HEK293 (cell line): Measurements from ENCODE around the gene IL4I1.

Experiments
- FEZF1 ChIP-seq: fragments of 450-650 bp; formaldehyde crosslinking; IDR thresholded peaks from 2 replicates; pipeline ENCODE4 v1.5.1; 2016; ENCODE audit warnings: missing biosample characterization, missing genetic modification characterization
- GFI1B ChIP-seq: fragments of 450-650 bp; formaldehyde crosslinking; IDR thresholded peaks from 2 replicates; pipeline ENCODE4 v1.5.1; 2016; ENCODE audit warnings: missing biosample characterization, missing genetic modification characterization
- GLI2 ChIP-seq: fragments of 450-650 bp; formaldehyde crosslinking; IDR thresholded peaks from 2 replicates; pipeline ENCODE4; 2017; ENCODE audit warnings: missing biosample characterization, missing genetic modification characterization, low read depth, borderline replicate concordance
- MZF1 ChIP-seq: fragments of 450-650 bp; formaldehyde crosslinking; IDR thresholded peaks from 2 replicates; pipeline ENCODE4 v1.5.1; 2017; ENCODE audit warnings: missing biosample characterization, missing genetic modification characterization, borderline replicate concordance
- RBAK ChIP-seq: fragments of 450-650 bp; formaldehyde crosslinking; IDR thresholded peaks from 2 replicates; pipeline ENCODE4 v1.5.1; 2016; ENCODE audit warnings: missing biosample characterization, missing genetic modification characterization
- SP3 ChIP-seq: fragments of 450-650 bp; formaldehyde crosslinking; IDR thresholded peaks from 2 replicates; pipeline ENCODE4 v1.5.1; 2016; ENCODE audit warnings: missing biosample characterization, missing genetic modification characterization
- YY1 ChIP-seq: fragments of 450-650 bp; formaldehyde crosslinking; IDR thresholded peaks from 2 replicates; pipeline ENCODE4 v1.5.1; 2018; ENCODE audit warnings: missing biosample characterization, missing genetic modification characterization
- YY2 ChIP-seq: fragments of 450-650 bp; formaldehyde crosslinking; IDR thresholded peaks from 2 replicates; pipeline ENCODE4 v1.5.1; 2016; ENCODE audit warnings: missing biosample characterization, missing genetic modification characterization
- ZBTB17 ChIP-seq: fragments of 450-650 bp; formaldehyde crosslinking; IDR thresholded peaks from 2 replicates; pipeline ENCODE4 v1.5.1; 2016; ENCODE audit warnings: missing biosample characterization, missing genetic modification characterization
- ZBTB8A ChIP-seq: fragments of 450-650 bp; formaldehyde crosslinking; IDR thresholded peaks from 2 replicates; pipeline ENCODE4 v1.5.1; 2016; ENCODE audit warnings: missing biosample characterization, missing genetic modification characterization
- ZFP37 ChIP-seq: fragments of 450-650 bp; formaldehyde crosslinking; IDR thresholded peaks from 2 replicates; pipeline ENCODE4 v1.5.1; 2016; ENCODE audit warnings: missing biosample characterization, missing genetic modification characterization
- ZNF132 ChIP-seq: fragments of 450-650 bp; formaldehyde crosslinking; IDR thresholded peaks from 2 replicates; pipeline ENCODE4 v1.5.1; 2017; ENCODE audit warnings: missing biosample characterization, missing genetic modification characterization, borderline replicate concordance
- ZNF133 ChIP-seq: fragments of 450-650 bp; formaldehyde crosslinking; IDR thresholded peaks from 2 replicates; pipeline ENCODE4 v1.5.1; 2016; ENCODE audit warnings: missing biosample characterization, missing genetic modification characterization
- ZNF174 ChIP-seq: fragments of 450-650 bp; formaldehyde crosslinking; IDR thresholded peaks from 2 replicates; pipeline ENCODE4 v1.5.0; 2017; ENCODE audit warnings: missing biosample characterization, mild to moderate bottlenecking, missing genetic modification characterization
- ZNF184 ChIP-seq: fragments of 450-650 bp; IDR thresholded peaks from 2 replicates; pipeline ENCODE4 v1.5.1; 2018; ENCODE audit warnings: missing biosample characterization, mild to moderate bottlenecking, missing genetic modification characterization
- ZNF214 ChIP-seq: fragments of 450-650 bp; formaldehyde crosslinking; IDR thresholded peaks from 2 replicates; pipeline ENCODE4 v1.5.1; 2017; ENCODE audit warnings: missing biosample characterization, mild to moderate bottlenecking, missing genetic modification characterization, borderline replicate concordance
- ZNF223 ChIP-seq: fragments of 450-650 bp; formaldehyde crosslinking; IDR thresholded peaks from 2 replicates; pipeline ENCODE4 v1.5.1; 2016; ENCODE audit warnings: missing biosample characterization, missing genetic modification characterization
- ZNF23 ChIP-seq: fragments of 450-650 bp; formaldehyde crosslinking; IDR thresholded peaks from 2 replicates; pipeline ENCODE4 v1.5.1; 2016; ENCODE audit warnings: missing biosample characterization, missing genetic modification characterization, borderline replicate concordance
- ZNF248 ChIP-seq: fragments of 450-650 bp; formaldehyde crosslinking; IDR thresholded peaks from 2 replicates; pipeline ENCODE4 v1.5.1; 2017; ENCODE audit warnings: missing biosample characterization, missing genetic modification characterization
- ZNF302 ChIP-seq: fragments of 450-650 bp; formaldehyde crosslinking; IDR thresholded peaks from 2 replicates; pipeline ENCODE4 v1.5.1; 2016; ENCODE audit warnings: missing biosample characterization, missing genetic modification characterization, low read depth
- ZNF335 ChIP-seq: fragments of 450-650 bp; formaldehyde crosslinking; conservative IDR thresholded peaks from 2 replicates; pipeline ENCODE4 v1.5.1; 2016; ENCODE audit warnings: missing biosample characterization, missing genetic modification characterization
- ZNF350 ChIP-seq: fragments of 450-650 bp; formaldehyde crosslinking; IDR thresholded peaks from 2 replicates; pipeline ENCODE4 v1.5.0; 2017; ENCODE audit warnings: missing biosample characterization, mild to moderate bottlenecking, missing genetic modification characterization
- ZNF366 ChIP-seq: fragments of 450-650 bp; formaldehyde crosslinking; conservative IDR thresholded peaks from 2 replicates; pipeline ENCODE4 v1.5.1; 2016; ENCODE audit warnings: missing biosample characterization, missing genetic modification characterization
- ZNF433 ChIP-seq: fragments of 450-650 bp; formaldehyde crosslinking; IDR thresholded peaks from 2 replicates; pipeline ENCODE4 v1.5.1; 2016; ENCODE audit warnings: missing biosample characterization, missing genetic modification characterization, low read depth
- ZNF473 ChIP-seq: fragments of 450-650 bp; formaldehyde crosslinking; IDR thresholded peaks from 2 replicates; pipeline ENCODE4 v1.5.1; 2017; ENCODE audit warnings: missing biosample characterization, missing genetic modification characterization
- ZNF48 ChIP-seq: fragments of 450-650 bp; formaldehyde crosslinking; IDR thresholded peaks from 2 replicates; pipeline ENCODE4 v1.5.1; 2016; ENCODE audit warnings: missing biosample characterization, missing genetic modification characterization
- ZNF501 ChIP-seq: fragments of 450-650 bp; formaldehyde crosslinking; IDR thresholded peaks from 2 replicates; pipeline ENCODE4 v1.5.1; 2016; ENCODE audit warnings: missing biosample characterization, missing genetic modification characterization
- ZNF521 ChIP-seq: fragments of 450-650 bp; formaldehyde crosslinking; IDR thresholded peaks from 2 replicates; pipeline ENCODE4 v1.5.1; 2017; ENCODE audit warnings: missing biosample characterization, mild to moderate bottlenecking, missing genetic modification characterization
- ZNF596 ChIP-seq: fragments of 450-650 bp; IDR thresholded peaks from 2 replicates; pipeline ENCODE4 v1.5.0; 2018; ENCODE audit warnings: missing biosample characterization, mild to moderate bottlenecking, missing genetic modification characterization, moderate library complexity
- ZNF600 ChIP-seq: fragments of 450-650 bp; formaldehyde crosslinking; IDR thresholded peaks from 2 replicates; pipeline ENCODE4 v1.5.1; 2016; ENCODE audit warnings: missing biosample characterization, missing genetic modification characterization
- ZNF629 ChIP-seq: fragments of 450-650 bp; formaldehyde crosslinking; IDR thresholded peaks from 2 replicates; pipeline ENCODE4 v1.5.1; 2017; ENCODE audit warnings: missing biosample characterization, missing genetic modification characterization
- ZNF677 ChIP-seq: fragments of 450-650 bp; IDR thresholded peaks from 2 replicates; pipeline ENCODE4 v1.5.0; 2018; ENCODE audit warnings: missing biosample characterization, mild to moderate bottlenecking, missing genetic modification characterization, moderate library complexity
- ZNF768 ChIP-seq: fragments of 450-650 bp; formaldehyde crosslinking; IDR thresholded peaks from 2 replicates; pipeline ENCODE4 v1.5.1; 2018; ENCODE audit warnings: missing biosample characterization, mild to moderate bottlenecking, missing genetic modification characterization
- ZNF777 ChIP-seq: fragments of 450-650 bp; formaldehyde crosslinking; IDR thresholded peaks from 2 replicates; pipeline ENCODE4 v1.5.1; 2017; ENCODE audit warnings: missing biosample characterization, missing genetic modification characterization, borderline replicate concordance
- ZNF785 ChIP-seq: fragments of 450-650 bp; formaldehyde crosslinking; IDR thresholded peaks from 2 replicates; pipeline ENCODE4 v1.5.1; 2016; ENCODE audit warnings: missing biosample characterization, missing genetic modification characterization
- TF ChIP-seq, protein P1 (sequence below): fragments of 450-650 bp; formaldehyde crosslinking; IDR thresholded peaks from 2 replicates; pipeline ENCODE4 v1.5.1; 2016; ENCODE audit warnings: missing biosample characterization, missing genetic modification characterization, borderline replicate concordance
- TF ChIP-seq, protein P2 (sequence below): fragments of 450-650 bp; formaldehyde crosslinking; IDR thresholded peaks from 2 replicates; pipeline ENCODE4 v1.5.1; 2016; ENCODE audit warnings: missing biosample characterization, missing genetic modification characterization
- TF ChIP-seq, protein P3 (sequence below): fragments of 450-650 bp; formaldehyde crosslinking; IDR thresholded peaks from 2 replicates; pipeline ENCODE4 v1.5.1; 2016; ENCODE audit warnings: missing biosample characterization, missing genetic modification characterization

The IL4I1 gene

DNA sequence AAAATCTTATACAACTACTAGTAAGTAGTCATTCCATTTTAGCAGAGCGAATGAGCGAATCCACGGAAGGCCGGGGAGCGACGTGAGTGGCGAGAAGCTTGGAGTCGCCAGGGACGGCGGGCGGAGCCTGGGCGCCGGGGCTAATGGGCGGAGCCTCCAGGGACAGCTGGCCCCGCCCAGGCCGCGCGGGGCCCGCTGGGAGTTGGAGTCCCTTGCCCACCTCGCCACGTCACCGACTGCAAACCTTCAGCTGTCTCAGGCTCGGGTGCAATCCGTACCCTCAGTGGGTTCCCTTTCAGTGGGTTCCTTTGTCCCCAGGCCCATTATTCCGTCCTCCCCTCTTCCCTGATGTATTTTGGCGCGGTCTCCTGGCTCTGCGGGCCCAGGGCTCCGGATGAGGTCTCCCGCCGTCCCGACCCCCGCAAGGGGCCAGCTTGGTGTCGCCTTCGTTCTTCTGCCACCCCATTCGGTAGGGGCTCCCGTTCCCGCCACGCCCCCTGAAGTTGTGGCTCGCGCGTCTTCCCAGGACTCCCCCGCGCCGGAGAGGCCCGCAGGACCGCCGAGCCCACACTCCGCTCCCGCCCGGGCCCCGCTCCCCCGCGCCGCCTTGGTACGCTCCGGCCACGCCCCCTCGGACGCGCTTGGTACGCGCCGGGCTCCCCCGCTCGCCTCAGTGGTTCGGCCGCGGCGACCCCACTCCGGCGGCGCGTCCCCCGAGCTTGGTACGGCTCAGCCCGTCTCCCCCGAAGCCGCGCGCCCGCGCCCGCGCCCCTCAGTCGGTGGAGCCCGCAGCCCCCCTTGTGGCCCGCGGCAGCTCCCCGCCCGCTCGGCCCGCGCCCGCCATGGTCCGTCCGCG lies 46.0 kb downstream of the IL4I1 start, which contains the start of gene PTOV1 (continued):
- no peak for TF ChIP-seq ZNF23 (tag by site-specific recombination)
- TF ChIP-seq ZNF473 = no peak
- TF ChIP-seq ZBTB17 (tag by site-specific recombination) = peak; percentile 97
- TF ChIP-seq, protein P1, sequence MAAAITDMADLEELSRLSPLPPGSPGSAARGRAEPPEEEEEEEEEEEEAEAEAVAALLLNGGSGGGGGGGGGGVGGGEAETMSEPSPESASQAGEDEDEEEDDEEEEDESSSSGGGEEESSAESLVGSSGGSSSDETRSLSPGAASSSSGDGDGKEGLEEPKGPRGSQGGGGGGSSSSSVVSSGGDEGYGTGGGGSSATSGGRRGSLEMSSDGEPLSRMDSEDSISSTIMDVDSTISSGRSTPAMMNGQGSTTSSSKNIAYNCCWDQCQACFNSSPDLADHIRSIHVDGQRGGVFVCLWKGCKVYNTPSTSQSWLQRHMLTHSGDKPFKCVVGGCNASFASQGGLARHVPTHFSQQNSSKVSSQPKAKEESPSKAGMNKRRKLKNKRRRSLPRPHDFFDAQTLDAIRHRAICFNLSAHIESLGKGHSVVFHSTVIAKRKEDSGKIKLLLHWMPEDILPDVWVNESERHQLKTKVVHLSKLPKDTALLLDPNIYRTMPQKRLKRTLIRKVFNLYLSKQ = no peak
- no peak; the same call in none of the 2 replicates for TF ChIP-seq ZBTB8A
- TF ChIP-seq ZNF248 (tag by site-specific recombination) = no peak
- TF ChIP-seq ZNF521 = no peak
- TF ChIP-seq ZNF133 (tag by site-specific recombination) = no peak
- no peak for TF ChIP-seq ZNF174
- no peak; the same call in 1 of the 2 replicates for TF ChIP-seq ZNF596 (tag by site-specific recombination)
- TF ChIP-seq ZNF335 (tag by site-specific recombination) = peak; percentile 94
- TF ChIP-seq ZNF600 (tag by site-specific recombination) = peak; percentile 92
- TF ChIP-seq, protein P2, sequence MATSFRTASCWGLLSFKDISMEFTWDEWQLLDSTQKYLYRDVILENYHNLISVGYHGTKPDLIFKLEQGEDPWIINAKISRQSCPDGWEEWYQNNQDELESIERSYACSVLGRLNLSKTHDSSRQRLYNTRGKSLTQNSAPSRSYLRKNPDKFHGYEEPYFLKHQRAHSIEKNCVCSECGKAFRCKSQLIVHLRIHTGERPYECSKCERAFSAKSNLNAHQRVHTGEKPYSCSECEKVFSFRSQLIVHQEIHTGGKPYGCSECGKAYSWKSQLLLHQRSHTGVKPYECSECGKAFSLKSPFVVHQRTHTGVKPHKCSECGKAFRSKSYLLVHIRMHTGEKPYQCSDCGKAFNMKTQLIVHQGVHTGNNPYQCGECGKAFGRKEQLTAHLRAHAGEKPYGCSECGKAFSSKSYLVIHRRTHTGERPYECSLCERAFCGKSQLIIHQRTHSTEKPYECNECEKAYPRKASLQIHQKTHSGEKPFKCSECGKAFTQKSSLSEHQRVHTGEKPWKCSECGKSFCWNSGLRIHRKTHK (tag by site-specific recombination) = no peak
- no peak for TF ChIP-seq ZNF48
- TF ChIP-seq ZNF785 = peak; percentile 88; the same call in 1 of the 2 replicates
- no peak; the same call in 1 of the 2 replicates for TF ChIP-seq YY1 (tag by site-specific recombination)
- TF ChIP-seq ZNF366 (tag by site-specific recombination) = peak; percentile 81
- TF ChIP-seq ZNF132 (tag by site-specific recombination) = no peak
- TF ChIP-seq ZFP37 (tag by site-specific recombination) = peak; percentile 76; the same call in 1 of the 2 replicates
- no peak for TF ChIP-seq ZNF223 (tag by site-specific recombination)
- peak; percentile 96 for TF ChIP-seq SP3 (tag by site-specific recombination)
- no peak for TF ChIP-seq ZNF184 (tag by site-specific recombination)
- no peak for TF ChIP-seq ZNF433 (tag by site-specific recombination)
- no peak for TF ChIP-seq FEZF1 (tag by site-specific recombination)
- TF ChIP-seq GFI1B = no peak; the same call in 1 of the 2 replicates
- TF ChIP-seq, protein P3, sequence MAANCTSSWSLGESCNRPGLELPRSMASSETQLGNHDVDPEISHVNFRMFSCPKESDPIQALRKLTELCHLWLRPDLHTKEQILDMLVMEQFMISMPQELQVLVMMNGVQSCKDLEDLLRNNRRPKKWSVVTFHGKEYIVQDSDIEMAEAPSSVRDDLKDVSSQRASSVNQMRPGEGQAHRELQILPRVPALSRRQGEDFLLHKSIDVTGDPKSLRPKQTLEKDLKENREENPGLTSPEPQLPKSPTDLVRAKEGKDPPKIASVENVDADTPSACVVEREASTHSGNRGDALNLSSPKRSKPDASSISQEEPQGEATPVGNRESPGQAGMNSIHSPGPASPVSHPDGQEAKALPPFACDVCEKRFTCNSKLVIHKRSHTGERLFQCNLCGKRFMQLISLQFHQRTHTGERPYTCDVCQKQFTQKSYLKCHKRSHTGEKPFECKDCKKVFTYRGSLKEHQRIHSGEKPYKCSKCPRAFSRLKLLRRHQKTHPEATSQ (tag by site-specific recombination) = 0 out of 2 replicates have a peak, but pooled peaks have one; percentile 74
- TF ChIP-seq GLI2 (tag by site-specific recombination) = no peak
- peak; percentile 70; the same call in 1 of the 2 replicates for TF ChIP-seq RBAK (tag by site-specific recombination)
- TF ChIP-seq ZNF768 = no peak; the same call in 1 of the 2 replicates
- TF ChIP-seq ZNF629 = peak; percentile 86
- no peak for TF ChIP-seq ZNF302 (tag by site-specific recombination)
- peak; percentile 63; the same call in 1 of the 2 replicates for TF ChIP-seq MZF1 (tag by site-specific recombination)
- peak; percentile 82; the same call in 1 of the 2 replicates for TF ChIP-seq ZNF501 (tag by site-specific recombination)
- TF ChIP-seq YY2 (tag by site-specific recombination) = peak; percentile 46; the same call in 1 of the 2 replicates
- TF ChIP-seq ZNF350 (tag by site-specific recombination) = no peak
- no peak for TF ChIP-seq ZNF214 (tag by site-specific recombination)
- 0 out of 2 replicates have a peak, but pooled peaks have one; percentile 54 for TF ChIP-seq ZNF777
- TF ChIP-seq ZNF677 (tag by site-specific recombination) = 0 out of 2 replicates have a peak, but pooled peaks have one; percentile 18
